ENCODE results near the gene PMPCA.
"Not testable (repeated sequence)": the region's sequence is repeated elsewhere in the genome, so short reads cannot be mapped to it uniquely, and the experiment has no call there.

PMPCA gene

GRCh38 chr9:136412962-136413361, 2.5 kb downstream of the PMPCA start:
- DNase-seq (ENCODE audit: low spot score): no peak

- DNase-seq (ENCODE audit: low spot score): no peak
These were observed 6.0 kb downstream of the PMPCA start for GRCh38 chr9:136416427-136416826.

GRCh38 chr9:136416914-136417313, 6.5 kb downstream of the PMPCA start:
- no peak for DNase-seq (ENCODE audit: low spot score)

GRCh38 chr9:136418182-136419091, 8.0 kb downstream of the PMPCA start:
- no peak for DNase-seq (ENCODE audit: low spot score)

GRCh38 chr9:136419092-136419420, 8.6 kb downstream of the PMPCA start:
- no peak for DNase-seq (ENCODE audit: low spot score)

- DNase-seq (ENCODE audit: low spot score): no peak
These were observed 11.3 kb downstream of the PMPCA start for GRCh38 chr9:136421791-136422190.

GRCh38 chr9:136422876-136423275, 12.4 kb downstream of the PMPCA start:
- DNase-seq (ENCODE audit: low spot score): no peak

- DNase-seq (ENCODE audit: low spot score): no peak
These were observed 13.1 kb downstream of the PMPCA start for GRCh38 chr9:136423432-136424146.

- DNase-seq (ENCODE audit: low spot score): no peak
These were observed 14.4 kb downstream of the PMPCA start for GRCh38 chr9:136424750-136425362.

- DNase-seq (ENCODE audit: low spot score): not testable (repeated sequence)
These were observed 14.9 kb downstream of the PMPCA start for GRCh38 chr9:136425367-136425766.

- no peak for DNase-seq (ENCODE audit: low spot score)
These were observed 16.3 kb downstream of the PMPCA start for GRCh38 chr9:136426787-136427186.

GRCh38 chr9:136429075-136429628, 18.7 kb downstream of the PMPCA start:
- DNase-seq (ENCODE audit: low spot score): no peak

GRCh38 chr9:136429683-136430491, 19.4 kb downstream of the PMPCA start:
- DNase-seq (ENCODE audit: low spot score): no peak

GRCh38 chr9:136430588-136431234, 20.3 kb downstream of the PMPCA start:
- no peak for DNase-seq (ENCODE audit: low spot score)

- DNase-seq (ENCODE audit: low spot score): no peak
These were observed 21.4 kb downstream of the PMPCA start for GRCh38 chr9:136431782-136432350.

GRCh38 chr9:136432591-136432990, 22.1 kb downstream of the PMPCA start:
- no peak for DNase-seq (ENCODE audit: low spot score)

- DNase-seq (ENCODE audit: low spot score): no peak
These were observed 22.7 kb downstream of the PMPCA start for GRCh38 chr9:136433043-136433715.

- no peak for DNase-seq (ENCODE audit: low spot score)
These were observed 23.6 kb downstream of the PMPCA start for GRCh38 chr9:136433849-136434579.

GRCh38 chr9:136434580-136435169, 24.2 kb downstream of the PMPCA start:
- DNase-seq (ENCODE audit: low spot score): no peak

All from AG08395 (cell line).